GM19043 (cell line): ENCODE measurements around the gene STAP2.
"Not testable (repeated sequence)": the region's sequence is repeated elsewhere in the genome, so short reads cannot be mapped to it uniquely, and the experiment has no call there.

Experiments
- ATAC-seq: cut with Tn5 transposase; IDR thresholded peaks from one replicate; pipeline ENCODE4 v1.9.1; 2021; ENCODE audit warnings: low read depth; ENCODE audit not compliant: unreplicated experiment

STAP2 gene

DNA sequence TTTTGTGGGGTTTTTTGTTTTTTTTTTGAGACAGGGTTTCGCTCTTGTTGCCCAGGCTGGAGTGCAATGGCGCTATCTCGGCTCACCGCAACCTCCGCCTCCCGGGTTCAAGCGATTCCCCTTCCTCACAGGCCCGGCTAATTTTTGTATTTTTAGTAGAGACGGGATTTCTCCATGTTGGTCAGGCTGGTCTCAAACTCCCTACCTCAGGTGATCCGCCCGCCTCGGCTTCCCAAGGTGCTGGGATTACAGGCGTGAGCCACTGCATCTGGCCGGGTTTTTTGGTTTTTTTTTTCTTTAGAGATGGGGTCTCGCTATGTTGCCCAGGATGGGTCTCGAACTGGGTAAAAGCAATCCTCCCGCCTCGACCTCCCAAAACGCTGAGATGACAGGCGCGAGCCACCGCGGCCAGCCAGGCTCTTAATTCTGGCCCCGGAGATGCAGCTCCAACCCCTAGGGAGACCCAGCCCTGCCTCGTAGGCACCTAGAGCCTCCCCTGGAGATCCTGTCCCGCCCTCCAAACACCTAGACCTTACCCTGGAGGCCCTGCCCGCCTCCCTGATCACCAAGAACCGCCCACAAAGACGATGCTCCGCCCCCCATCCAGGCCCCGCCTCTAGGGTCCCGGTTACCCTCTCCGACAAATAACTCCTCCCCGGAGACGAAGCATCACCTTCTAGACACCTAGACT lies 9.5 kb downstream of the STAP2 start:
- ATAC-seq: not testable (repeated sequence)

DNA sequence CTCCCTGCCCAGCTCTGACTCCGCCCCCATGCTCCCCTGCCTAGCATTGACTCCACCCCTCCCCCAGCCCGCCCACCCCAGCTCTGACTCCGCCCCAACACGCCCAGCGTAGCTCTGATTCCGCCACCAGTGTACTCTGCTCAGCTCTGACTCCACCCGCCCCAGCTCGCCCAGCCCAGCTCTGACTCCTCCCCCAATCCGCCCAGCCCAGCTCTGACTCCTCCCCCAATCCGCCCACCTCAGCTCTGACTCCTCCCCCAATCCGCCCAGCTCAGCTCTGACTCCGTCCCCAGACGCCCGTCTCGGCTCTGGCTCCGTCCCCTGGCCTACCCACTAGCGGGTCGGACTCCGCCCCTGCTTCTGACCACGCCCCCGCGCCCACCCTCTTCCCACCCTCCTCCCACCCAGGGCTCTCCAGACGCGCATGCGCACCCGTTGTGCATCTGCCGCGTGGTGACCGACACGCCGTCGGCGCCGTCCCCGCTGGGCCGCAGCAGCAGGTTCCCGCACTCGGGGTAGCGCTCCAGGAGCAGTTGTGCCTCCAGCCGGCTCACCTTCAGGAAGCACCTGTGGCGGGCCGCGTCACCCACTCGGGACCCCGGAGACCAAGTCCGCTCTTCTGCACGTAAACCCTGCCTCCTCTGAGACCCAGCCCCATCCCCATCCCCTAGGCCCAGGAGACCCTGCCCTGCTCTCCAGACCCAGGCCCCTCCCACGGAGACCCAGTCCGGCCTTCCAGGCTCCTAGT lies 10.2 kb downstream of the STAP2 start:
- ATAC-seq: peak; percentile 78

DNA sequence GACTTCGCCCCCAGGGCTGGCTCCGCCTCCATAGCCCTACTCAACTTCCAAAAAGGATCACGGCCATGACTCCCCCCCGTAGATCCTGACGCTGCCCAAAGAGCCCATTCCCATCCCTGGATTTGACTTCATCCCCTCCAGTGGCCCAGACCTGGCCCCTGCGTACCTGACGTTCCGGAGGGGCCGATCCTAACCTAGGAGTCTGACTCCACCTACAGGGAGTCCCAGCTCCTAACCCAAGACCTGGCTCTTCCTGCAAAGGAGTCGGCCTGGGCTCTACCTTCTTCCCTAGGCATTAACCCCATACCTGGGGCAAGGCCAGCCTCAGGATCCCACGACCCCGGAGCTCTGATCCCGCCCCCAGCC lies 10.8 kb downstream of the STAP2 start:
- ATAC-seq: no peak

DNA sequence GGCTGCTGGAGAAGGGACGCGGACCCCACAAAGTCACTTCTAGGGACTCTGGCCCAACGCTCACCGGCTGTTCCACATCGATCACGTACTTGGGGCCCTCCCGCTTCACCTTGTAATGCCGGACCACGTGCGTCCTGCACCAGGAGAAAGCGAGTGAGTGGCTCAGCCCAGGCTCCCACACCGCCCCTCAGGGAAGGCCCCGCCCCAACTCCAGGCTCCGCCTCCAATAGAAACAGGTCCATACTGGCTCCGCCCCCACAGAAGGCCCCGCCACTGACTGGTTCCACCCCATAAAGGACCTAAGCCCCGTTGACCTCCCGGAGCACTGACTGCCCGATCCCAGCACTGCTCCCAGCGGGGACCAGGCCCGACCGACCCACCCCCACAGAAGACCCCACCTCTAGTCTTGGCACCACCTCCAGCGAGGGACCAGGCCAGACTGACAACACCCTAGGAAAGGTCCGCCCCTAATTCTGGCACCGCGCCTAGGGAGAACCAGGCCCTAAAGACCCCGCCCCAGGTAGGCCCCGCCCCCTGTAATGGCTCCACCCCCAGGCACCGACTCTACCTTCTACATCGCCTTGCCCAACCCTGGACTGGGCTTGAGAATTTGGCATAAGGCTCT lies 11.3 kb downstream of the STAP2 start:
- ATAC-seq: no peak

DNA sequence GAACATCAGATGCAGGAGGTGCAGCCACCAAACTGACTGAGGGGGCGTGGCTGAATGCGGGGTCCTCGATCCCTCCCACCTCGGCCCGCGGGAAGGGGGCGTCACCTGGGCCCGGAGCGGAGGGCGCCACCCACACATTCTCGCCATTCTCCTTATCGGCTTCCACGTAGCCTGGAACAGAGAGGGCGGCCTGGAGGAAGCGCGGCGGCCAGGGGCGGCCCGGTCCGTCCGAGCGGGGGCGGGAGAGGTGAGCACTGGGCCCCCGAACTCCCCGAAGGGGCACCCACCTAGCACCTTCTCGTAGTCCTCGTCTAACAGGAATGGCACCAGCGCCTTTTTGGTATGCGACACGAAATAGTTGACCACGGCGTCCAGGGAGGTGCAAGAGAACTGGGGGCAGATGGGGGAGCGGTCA lies 11.8 kb downstream of the STAP2 start:
- no peak for ATAC-seq

DNA sequence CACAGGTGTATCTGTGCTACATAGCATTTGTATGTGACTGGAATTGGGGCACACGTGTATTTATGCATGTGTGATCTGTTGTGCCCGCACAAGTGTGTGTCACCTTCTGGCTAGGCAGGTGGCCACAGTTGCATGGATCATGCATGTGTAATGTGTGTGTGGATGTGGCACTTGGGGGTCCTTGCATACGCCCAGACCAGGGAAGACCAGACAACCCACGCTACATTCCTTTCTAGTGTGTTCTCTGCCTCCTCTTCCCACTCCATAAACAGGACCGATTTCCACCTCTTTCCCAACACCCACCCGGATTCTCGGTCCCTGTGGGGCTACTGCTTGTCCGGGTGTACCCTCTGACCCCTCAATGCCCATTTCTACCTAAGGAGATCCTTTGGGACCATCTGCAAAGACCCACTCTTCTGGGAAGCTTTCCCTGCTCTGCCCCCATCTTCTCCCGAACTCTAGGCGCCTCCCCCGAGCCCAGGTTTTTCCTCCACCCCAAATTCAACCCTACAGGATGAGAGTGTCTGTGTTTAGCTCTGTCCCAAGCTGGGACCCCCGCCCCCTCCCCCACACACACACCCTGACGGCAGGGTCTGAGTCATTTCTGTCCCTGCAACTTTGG lies 12.3 kb downstream of the STAP2 start:
- ATAC-seq: no peak

DNA sequence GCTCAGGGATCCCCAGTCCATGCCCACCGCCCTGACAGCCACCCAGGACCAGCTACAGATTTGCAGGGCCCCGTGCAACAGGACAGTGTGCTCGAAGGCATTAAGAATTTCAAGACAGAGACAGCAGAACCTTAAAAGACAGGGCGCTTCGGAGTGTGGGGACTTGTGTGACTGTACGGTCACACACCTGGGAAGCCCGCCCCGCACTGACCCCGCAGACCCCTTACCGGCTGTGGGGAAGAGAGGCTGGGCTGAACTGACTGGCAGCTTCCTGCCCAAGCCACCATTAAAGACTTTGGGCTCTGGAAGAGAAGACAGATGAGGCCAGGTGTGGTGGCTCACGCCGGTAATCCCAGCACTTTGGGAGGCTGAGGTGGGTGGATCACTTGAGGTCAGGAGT lies 14.4 kb downstream of the STAP2 start:
- no peak for ATAC-seq

DNA sequence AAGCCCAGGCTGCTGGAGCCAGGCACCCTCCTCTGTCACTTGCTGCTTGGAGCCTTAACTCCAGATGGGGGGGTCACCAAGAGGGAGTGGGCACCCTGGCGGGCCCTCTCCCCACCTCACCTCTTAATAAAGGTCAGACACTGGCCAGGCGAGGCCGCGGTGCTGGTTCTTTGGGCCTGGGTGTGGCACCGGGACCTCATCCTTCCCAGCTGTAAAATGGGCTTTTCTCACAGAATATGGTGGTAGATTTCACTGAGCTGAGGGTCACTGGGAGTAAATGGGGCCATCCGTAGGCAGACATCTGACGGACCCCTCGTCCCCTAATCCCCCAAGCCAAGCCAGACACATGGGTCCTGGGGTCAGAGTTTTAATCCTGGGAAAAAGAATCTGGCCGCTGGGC lies 14.9 kb downstream of the STAP2 start:
- no peak for ATAC-seq

DNA sequence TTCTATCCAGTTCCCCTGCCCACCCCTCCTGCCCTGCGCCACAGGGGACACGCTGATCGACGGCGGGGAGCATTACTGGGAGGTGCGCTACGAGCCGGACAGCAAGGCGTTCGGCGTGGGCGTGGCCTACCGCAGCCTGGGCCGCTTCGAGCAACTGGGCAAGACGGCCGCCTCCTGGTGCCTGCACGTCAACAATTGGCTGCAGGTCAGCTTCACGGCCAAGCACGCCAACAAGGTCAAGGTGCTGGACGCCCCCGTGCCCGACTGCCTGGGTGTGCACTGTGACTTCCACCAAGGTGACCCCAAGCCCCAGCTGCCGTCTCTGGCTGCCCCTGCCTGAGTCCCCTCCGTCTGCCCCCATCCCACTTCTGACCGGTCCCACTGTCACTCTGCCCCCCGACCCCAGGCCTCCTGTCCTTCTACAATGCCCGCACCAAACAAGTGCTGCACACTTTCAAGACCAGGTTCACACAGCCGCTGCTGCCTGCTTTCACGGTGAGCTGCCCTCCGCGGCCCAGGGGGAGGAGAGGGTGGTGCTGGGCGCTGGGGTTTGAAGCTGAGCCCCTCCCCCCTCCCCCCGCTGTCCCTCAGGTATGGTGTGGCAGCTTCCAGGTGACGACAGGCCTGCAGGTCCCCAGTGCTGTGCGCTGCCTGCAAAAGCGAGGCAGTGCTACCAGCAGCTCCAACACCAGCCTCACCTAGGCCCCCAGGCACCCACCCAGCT lies 15.5 kb downstream of the STAP2 start:
- no peak for ATAC-seq

DNA sequence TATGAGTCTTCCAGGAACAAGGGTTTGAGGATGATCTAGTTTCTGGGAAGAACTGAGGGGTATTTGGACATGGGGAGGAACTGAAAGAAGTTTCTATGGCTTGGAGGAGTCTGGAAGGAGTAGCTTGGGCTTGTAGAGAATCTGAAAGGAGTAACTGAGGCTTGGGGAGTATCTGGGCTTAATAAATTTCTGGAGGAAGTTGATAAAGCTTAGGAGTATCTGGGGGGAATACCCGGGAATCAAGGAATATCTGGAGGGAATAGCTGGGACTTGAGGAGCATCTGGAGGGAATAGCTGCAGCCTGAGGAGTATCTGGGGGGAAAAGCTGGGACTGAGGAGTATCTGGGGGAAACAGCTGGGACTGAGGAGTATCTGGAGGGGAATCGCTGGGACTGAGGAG lies 18.2 kb downstream of the STAP2 start:
- ATAC-seq: no peak

DNA sequence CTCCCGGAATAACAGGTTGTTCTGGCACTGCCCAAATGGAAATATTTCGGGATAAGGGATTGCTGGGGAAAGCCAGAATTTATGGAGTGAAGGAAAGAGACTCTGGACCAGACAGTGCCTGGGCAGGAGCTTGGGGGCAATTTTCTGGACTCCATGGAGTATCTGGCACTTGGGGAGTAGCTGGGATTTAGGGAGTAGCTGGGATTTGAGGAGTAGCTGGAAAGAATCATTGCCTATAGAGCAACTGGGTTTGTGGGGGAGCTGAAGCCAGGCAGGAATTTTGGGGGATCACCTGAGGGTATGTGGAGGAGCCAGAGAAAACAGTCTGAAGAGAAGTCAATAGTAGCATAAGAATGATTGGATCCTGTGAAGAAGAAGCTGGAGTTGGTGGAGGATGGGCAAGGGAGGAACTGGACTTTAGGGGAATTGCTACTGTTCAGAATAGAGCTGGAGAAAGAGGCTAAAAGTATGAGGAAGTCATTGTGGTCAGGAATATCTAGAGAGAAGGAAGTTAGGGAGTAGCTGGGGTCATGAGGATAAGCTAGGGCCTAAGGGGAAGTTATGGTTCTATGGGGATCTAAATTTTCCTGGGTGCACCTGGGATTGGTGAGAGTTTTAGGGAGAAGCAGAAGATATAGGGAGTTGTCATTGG lies 19.4 kb downstream of the STAP2 start:
- no peak for ATAC-seq

DNA sequence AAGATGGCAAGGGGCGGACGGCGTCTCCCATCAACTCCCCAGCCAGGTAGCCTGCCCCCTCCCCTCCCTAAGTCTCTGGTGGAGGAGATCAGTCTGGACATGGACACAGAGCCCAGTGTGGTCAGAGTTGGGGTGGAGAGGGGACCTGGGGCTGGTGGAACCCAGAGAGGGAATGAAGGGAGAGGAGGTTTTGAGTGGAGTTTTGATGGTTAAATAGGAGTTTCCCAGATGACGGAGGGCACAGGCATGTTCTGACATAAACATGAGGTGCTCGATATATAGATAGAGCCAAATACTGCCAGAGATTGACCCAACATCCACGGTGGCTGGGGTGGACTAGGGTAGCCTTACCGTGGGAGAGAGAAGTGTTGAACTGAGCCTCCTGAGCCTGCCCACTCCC lies 20.2 kb downstream of the STAP2 start:
- ATAC-seq: no peak

DNA sequence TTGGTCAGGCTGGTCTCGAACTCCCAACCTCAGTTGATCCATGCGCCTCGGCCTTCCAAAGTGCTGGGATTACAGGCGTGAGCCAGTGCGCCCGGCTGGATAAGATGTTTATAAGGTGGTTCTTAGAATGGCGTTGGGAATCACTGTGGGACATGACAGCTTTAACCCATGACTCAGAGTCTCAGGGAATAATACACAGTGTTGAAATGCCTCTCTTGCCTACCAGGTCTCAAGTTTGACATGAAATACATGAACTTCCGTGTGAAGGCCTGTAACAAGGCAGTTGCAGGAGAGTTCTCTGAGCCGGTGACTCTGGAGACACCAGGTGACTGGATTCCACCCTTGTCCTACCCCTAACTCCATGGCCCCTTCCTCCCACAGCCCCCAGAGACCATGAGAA lies 21.7 kb downstream of the STAP2 start:
- ATAC-seq: no peak

DNA sequence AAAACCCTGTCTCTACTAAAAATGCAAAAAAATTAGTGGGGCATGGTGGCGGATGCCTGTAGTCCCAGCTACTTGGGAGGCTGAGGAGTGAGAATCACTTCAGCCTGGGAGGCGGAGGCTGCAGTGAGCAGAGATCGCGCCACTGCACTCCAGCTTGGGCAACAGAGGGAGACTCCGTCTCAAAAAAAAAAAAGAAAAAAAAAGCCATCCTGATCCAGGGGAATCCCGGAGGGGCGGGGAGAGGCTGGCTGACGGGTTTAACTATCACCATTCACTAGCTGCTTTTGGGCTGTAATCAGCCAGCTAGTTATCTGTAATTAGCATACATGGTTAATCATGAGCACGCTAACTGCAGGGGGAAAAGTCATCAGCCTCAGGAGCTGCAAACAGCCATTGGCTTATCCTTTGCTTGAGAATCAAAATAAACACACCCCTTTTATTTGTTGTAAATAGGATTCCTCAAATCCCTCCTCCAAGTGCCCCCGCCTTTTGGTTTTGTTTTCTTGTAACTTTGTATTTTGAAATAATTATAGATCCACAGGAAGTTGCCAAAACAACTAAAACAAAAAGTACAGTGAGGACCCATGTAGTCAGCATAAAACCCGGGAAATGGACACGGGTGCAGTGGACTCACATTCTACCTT lies 24.7 kb downstream of the STAP2 start:
- no peak for ATAC-seq

DNA sequence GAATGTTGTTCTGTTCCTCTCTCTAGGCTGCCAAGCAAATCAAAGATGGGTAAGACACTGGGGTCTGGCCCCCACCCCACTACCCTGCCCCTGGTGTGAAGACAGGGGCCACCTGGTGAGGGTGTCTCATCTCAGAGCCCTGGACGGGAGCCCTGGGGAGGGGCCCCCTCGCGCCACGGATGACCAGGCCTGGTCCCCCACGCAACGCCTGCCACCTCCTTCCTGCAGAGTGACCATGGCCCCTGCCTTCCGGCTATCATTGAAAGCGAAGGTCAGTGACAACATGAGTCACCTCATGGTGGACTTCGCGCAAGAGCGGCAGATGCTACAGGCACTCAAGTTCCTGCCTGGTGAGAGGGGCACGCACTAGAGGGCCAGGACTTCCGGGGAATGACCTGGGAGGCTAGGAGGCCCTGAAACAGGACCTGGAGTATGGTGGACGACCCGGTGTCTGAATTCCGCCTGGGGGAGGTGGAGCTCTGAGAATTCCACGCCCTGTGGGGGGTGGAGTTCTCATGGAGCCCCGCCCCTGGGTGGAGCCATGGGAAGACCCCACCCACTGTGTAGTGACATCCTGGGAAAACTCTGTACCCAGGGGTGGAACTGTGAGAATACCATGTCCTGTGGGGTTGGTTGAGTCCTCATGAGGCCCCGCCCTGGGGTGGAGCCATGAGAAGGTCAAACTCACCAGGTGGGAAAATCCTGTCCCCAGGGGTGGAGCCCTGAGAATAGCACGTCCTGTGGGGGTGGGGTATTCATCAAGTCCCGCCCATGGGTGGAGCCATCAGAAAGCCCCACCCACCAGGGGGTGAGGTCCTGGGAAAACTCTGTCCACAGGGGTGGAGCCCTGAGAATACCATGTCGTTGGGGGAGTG lies 28.1 kb downstream of the STAP2 start:
- no peak for ATAC-seq

DNA sequence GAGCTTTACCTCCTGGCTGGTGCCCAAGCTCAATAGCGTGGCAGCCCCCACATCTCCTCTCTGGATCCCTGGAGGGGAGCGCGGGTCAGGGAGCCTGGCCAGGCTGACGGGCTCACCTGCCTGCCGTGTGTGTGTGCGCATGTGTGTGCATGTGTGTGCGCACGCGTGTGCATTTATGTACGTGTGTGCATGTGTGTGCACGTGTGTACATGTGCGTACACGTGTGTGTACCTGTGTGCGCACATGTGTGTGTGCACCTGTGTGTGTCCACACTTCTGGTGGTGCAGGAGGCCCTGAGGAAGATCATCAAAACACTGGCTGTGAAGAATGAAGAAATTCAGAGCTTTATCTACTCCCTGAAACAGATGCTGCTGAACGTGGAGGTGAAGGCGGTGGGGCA lies 33.0 kb downstream of the STAP2 start:
- no peak for ATAC-seq

DNA sequence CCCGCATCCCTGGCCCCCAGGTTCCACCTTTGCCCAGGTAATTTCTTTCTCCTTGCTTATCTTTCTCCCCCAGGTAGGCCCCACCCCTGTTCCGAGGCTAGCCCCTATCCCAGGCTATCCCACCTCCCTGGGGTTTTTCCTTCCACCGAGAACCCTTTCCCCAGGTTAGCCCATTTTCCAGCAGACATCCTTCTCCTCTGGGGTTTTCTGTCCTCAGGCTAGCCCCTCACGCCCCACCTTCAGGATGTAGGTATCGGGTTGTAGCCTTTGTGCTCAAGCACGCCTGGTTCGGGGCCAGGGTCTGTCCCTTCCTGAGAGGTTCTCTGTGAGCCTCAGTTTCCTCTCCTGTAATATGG lies 33.4 kb downstream of the STAP2 start:
- ATAC-seq: no peak

DNA sequence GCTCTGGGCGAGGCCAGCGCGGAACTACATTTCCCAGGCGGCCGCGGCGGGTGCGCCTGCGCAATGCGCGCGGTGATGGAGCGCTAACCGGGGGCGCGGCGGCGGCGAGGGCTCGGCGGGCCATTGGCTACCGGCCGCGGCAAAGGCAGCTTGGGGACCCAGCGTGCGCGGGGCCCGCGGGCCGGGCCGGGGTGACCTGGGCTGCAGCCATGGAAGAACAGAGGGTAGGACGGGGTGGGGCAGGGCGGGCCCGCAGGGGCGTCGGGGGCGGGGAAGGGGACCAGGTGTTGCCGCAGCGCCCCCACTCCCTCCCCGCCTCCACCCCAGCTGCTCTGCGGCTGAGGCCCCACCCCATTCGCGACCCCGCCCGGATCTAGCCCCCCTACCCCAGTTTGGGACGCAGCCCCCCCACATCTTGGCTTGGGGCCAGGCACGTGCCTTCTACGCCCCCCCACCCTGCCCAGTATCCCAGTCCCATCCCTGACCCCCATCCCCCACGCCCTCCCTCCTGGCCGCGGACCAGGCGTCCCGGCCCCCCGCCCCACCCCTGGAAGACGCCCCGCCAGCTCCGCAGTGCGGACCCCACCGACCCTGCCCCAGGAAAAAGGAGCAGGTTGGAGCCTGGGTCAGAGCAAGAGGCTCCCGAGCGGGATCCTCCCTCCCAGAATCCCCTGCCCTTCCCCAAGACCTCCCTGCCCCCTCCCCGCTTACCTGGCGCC lies 33.9 kb downstream of the STAP2 start, which contains the start of gene FSD1:
TSS of gene FSD1 (plus strand) at position 61 of the 719 bp plus-strand sequence. CDS start at position 210, 149 bp downstream.
- no peak for ATAC-seq
